GM12878 (cell line): ENCODE data around the gene FHIP2A. TPM values are rescaled to one million over a fixed set of nuclear protein-coding genes. Genes with fewer than 3 reads are reported as not detected.

Experiments
- ATAC-seq: fragments of 200-7000 bp; cut with Tn5 transposase; 3 replicates; pipeline ENCODE4 v1.9.1; 2020; ENCODE audit warnings: mild to moderate bottlenecking, moderate library complexity
- BruUV-seq: library from RNA; stranded (reverse); fragments of 400-500 nt; replicated peaks from 2 replicates; lab custom pipeline; 2021; lab: Mats Ljungman, UMichigan
- CTCF ChIA-PET: fragments of 300-600 bp; sonication (Branson Sonifier 250); formaldehyde crosslinking; extraction: SDS; loops from one replicate; lab custom pipeline; 2021; ENCODE audit warnings: inconsistent platforms; lab: Yijun Ruan, JAX
- POLR2A ChIA-PET: fragments of 350-600 bp; formaldehyde crosslinking; extraction: SDS; loops from one replicate; lab custom pipeline; 2021; ENCODE audit warnings: inconsistent platforms; lab: Charles Lee
- RAD21 ChIA-PET: fragments of 300-600 bp; sonication (Branson Sonifier 250); formaldehyde crosslinking; loops from one replicate; lab custom pipeline; 2023; ENCODE audit warnings: antibody characterized with exemption; ENCODE audit not compliant: unreplicated experiment; lab: Charles Lee
- SMC1A ChIA-PET: fragments of 300-600 bp; sonication (Branson Sonifier 250); formaldehyde crosslinking; loops from one replicate; lab custom pipeline; 2023; ENCODE audit not compliant: unreplicated experiment, uncharacterized antibody; lab: Charles Lee
- DNase-seq: peaks from one replicate; pipeline ENCODE4 v3.0.0-alpha.2; 2011; ENCODE audit warnings: low read depth, low spot score
- FAIRE-seq: peaks from 3 replicates; lab custom pipeline; 2011; peaks lifted over from hg19 to GRCh38; lab: Jason Lieb, UNC
- H2AFZ ChIP-seq: 2 replicates; pipeline ENCODE4 v1.6.0; 2011; ENCODE audit warnings: low read depth, low read length, control low read depth; ENCODE audit not compliant: control insufficient read depth
- H3K27ac ChIP-seq: 2 replicates; pipeline ENCODE4 v1.5.1; 2011; ENCODE audit warnings: control low read depth; ENCODE audit not compliant: control insufficient read depth, insufficient read depth
- H3K27me3 ChIP-seq, 2 experiments: replicated peaks in 1 of 2; 2 replicates each; pipeline versions ENCODE4 v1.6.0 to v1.6.1; 2011; ENCODE audit warnings: low read length in 1 of 2; ENCODE audit not compliant: control insufficient read depth in 2 of 2, insufficient read depth in 2 of 2
- H3K36me3 ChIP-seq, 2 experiments: 2 replicates each; pipeline ENCODE4 v1.5.1; 2011; ENCODE audit warnings: low read length in 1 of 2; ENCODE audit not compliant: control insufficient read depth in 2 of 2, insufficient read depth in 2 of 2
- H3K4me1 ChIP-seq: 2 replicates; pipeline ENCODE4 v1.6.1; 2011; ENCODE audit warnings: mild to moderate bottlenecking, low read length, moderate library complexity, mixed read lengths; ENCODE audit not compliant: control insufficient read depth, insufficient read depth
- H3K4me2 ChIP-seq: 2 replicates; pipeline ENCODE4 v1.6.0; 2011; ENCODE audit warnings: control low read depth; ENCODE audit not compliant: control insufficient read depth, insufficient read depth
- H3K4me3 ChIP-seq: fragments of 200-600 bp; sonication (generic); 2 replicates; pipeline ENCODE4 v1.5.1; 2016
- H3K79me2 ChIP-seq: 2 replicates; pipeline ENCODE4 v1.6.0; 2011; ENCODE audit warnings: low read length; ENCODE audit not compliant: control insufficient read depth, insufficient read depth
- H3K9ac ChIP-seq: 2 replicates; pipeline ENCODE4 v1.8.0; 2011; ENCODE audit warnings: low read length, control low read depth, mixed read lengths; ENCODE audit not compliant: control insufficient read depth, insufficient read depth
- H3K9me3 ChIP-seq: replicated peaks from 3 replicates; pipeline ENCODE4 v1.5.1; 2011; ENCODE audit warnings: mild to moderate bottlenecking, low read length; ENCODE audit not compliant: control insufficient read depth, insufficient read depth
- H4K20me1 ChIP-seq: 2 replicates; pipeline ENCODE4 v1.6.0; 2011; ENCODE audit not compliant: control insufficient read depth, insufficient read depth
- EGR1 ChIP-seq, 2 experiments: IDR thresholded peaks; 1 replicate in 1 of 2; 2 replicates in 1 of 2; pipeline ENCODE4 v1.6.1; 2011 to 2012; ENCODE audit warnings: low read depth in 2 of 2, low read length in 2 of 2, borderline replicate concordance in 1 of 2, mild to moderate bottlenecking in 1 of 2, moderate library complexity in 1 of 2
- FOXK2 ChIP-seq: fragments of 450-650 bp; IDR thresholded peaks from 2 replicates; pipeline ENCODE4 v1.6.1; 2017; ENCODE audit warnings: mild to moderate bottlenecking, moderate library complexity
- FOXM1 ChIP-seq: IDR thresholded peaks from 2 replicates; pipeline ENCODE4 v1.6.1; 2012; ENCODE audit warnings: low read depth, mild to moderate bottlenecking, inconsistent platforms, low read length, moderate library complexity
- IRF5 ChIP-seq: fragments of 450-650 bp; IDR thresholded peaks from 2 replicates; pipeline ENCODE4 v1.6.1; 2017; ENCODE audit warnings: borderline replicate concordance
- KDM1A ChIP-seq: fragments of 200-600 bp; sonication (generic); IDR thresholded peaks from 2 replicates; pipeline ENCODE4 v1.6.1; 2016; ENCODE audit warnings: borderline replicate concordance
- NBN ChIP-seq: fragments of 450-650 bp; IDR thresholded peaks from 2 replicates; pipeline ENCODE4 v1.6.1; 2016
- RELA ChIP-seq: fragments of 450-650 bp; IDR thresholded peaks from 2 replicates; pipeline ENCODE4 v1.8.0; 2014; ENCODE audit warnings: borderline replicate concordance; ENCODE audit not compliant: partially characterized antibody
- SP1 ChIP-seq: IDR thresholded peaks from one replicate; pipeline ENCODE4 v1.6.1; 2011; ENCODE audit warnings: low read depth, low read length
- YBX1 ChIP-seq: fragments of 450-650 bp; IDR thresholded peaks from 2 replicates; pipeline ENCODE4 v1.6.1; 2016; ENCODE audit warnings: antibody characterized with exemption
- ZNF217 ChIP-seq: fragments of 450-650 bp; IDR thresholded peaks from 2 replicates; pipeline ENCODE4 v1.6.1; 2017; ENCODE audit warnings: antibody characterized with exemption, mild to moderate bottlenecking
- ZNF24 ChIP-seq: fragments of 450-650 bp; IDR thresholded peaks from 2 replicates; pipeline ENCODE4 v1.6.1; 2017; ENCODE audit warnings: antibody characterized with exemption, mild to moderate bottlenecking
- WGBS: methylation state at CpG from one replicate; pipeline ENCODE4 v1.1.6; 2016; ENCODE audit warnings: low lambda C conversion rate; ENCODE audit not compliant: insufficient replicate concordance, insufficient coverage; ENCODE audit errors: missing lambda C conversion rate; 5-methylcytosine and 5-hydroxymethylcytosine counted together
- in situ Hi-C: fragments of 300-500 bp; cut with MboI; formaldehyde crosslinking; loops from 9 replicates; pipeline ENCODE4 v1.14.3; 2018; ENCODE audit warnings: mixed read lengths
- intact Hi-C: fragments of 100-400 bp; cut with micrococcal nuclease; formaldehyde crosslinking; loops from one replicate; pipeline ENCODE4 v1.14.2; 2022; ENCODE audit not compliant: unreplicated experiment
- polyA plus RNA-seq, 11 experiments: library from polyadenylated mRNA; depleted of rRNA in 4 of 11; unstranded in 6 of 11; stranded (reverse) in 5 of 11; fragments of >200 nt; fragmentation: Nextera tagmentation in 4 of 11; fragmentation: Illumina TruSeq in 1 of 11; extraction: Ambion mirVana in 4 of 11; extraction: Trizol in 1 of 11; gene quantifications; 1 replicate in 1 of 11; 2 replicates in 10 of 11; pipeline versions ENCODE4 v1.2.1 to v1.2.3, GENCODE V29; 2011 to 2016; ENCODE audit warnings: inconsistent platforms in 2 of 11, missing spikeins in 2 of 11, low read depth in 1 of 11
- total RNA-seq, 4 experiments: library from RNA; depleted of rRNA in 3 of 4; stranded (reverse); fragments of >200 nt in 3 of 4; fragmentation: Illumina TruSeq in 1 of 4; extraction: Trizol in 1 of 4; gene quantifications; 2 replicates each; pipeline versions ENCODE4 v1.2.1 to v1.2.3, GENCODE V29; 2013 to 2021
- TF ChIP-seq, protein P1 (sequence below): fragments of 450-650 bp; IDR thresholded peaks from 2 replicates; pipeline ENCODE4 v1.6.1; 2016; ENCODE audit warnings: mild to moderate bottlenecking
- TF ChIP-seq, protein P2 (sequence below): fragments of 450-650 bp; IDR thresholded peaks from 2 replicates; pipeline ENCODE4 v1.6.1; 2016; ENCODE audit warnings: mild to moderate bottlenecking
- TF ChIP-seq, protein P3 (sequence below): fragments of 150-350 bp; IDR thresholded peaks from 2 replicates; pipeline ENCODE4 v1.6.1; 2014; ENCODE audit warnings: mild to moderate bottlenecking, low read depth, low read length

The FHIP2A gene
- total and polyA plus RNA-seq, 10 of the 15 experiments (the other 5 are each of a cell fraction or from before 2014, with no cell fraction given), result 6.8 to 30.4 (median 17.0) TPM

GRCh38 chr10:114856544-114857287, 35.1 kb downstream of the FHIP2A start:
- H2AFZ ChIP-seq, result no peak overlapping the region
- H3K4me2 ChIP-seq, result no peak overlapping the region
- ATAC-seq (no peak), DNase-seq (no peak), FAIRE-seq (no peak)
- intact Hi-C loops, result no loop called here
- H3K79me2 ChIP-seq, result no peaks in the 10 kb centered on the region
- H3K4me3 ChIP-seq, result no peak overlapping the region
- ChIA-PET RAD21 (no interaction called here), CTCF (interaction anchor here (0.6 to 1.8 kb wide), 3 partner anchors 22 to 366 kb away, joined by 3 to 4 read pairs (median 3); partner anchors contain the start of gene FHIP2A), POLR2A (no interaction called here), SMC1A (interaction anchor here (1.2 kb wide), 1 partner anchor 9 kb away, joined by 3 read pairs; no protein-coding TSS in a partner anchor)
- no peaks in the 10 kb centered on the region for H3K9me3 ChIP-seq
- H3K4me1 ChIP-seq, result no peaks in the 10 kb centered on the region
- H3K9ac ChIP-seq, result no peak overlapping the region
- H3K27ac ChIP-seq, result no peak overlapping the region
- no TSS peak for BruUV-seq
- peaks cover 4 to 31% of the 10 kb centered on the region in 2 experiments for H3K36me3 ChIP-seq
- TF ChIP-seq SP1 (no peak), EGR1 (IDR thresholded peaks at IDR 0.05; ENCODE audit: borderline replicate concordance in 1 of 2, low read depth in 2 of 2, low read length in 2 of 2) (no peak), RELA (no peak), ZNF24 (no peak), KDM1A (no peak), ZNF217 (no peak), FOXM1 (no peak), YBX1 (no peak), NBN (no peak), IRF5 (no peak), FOXK2 (no peak)
- TF ChIP-seq, protein P1, sequence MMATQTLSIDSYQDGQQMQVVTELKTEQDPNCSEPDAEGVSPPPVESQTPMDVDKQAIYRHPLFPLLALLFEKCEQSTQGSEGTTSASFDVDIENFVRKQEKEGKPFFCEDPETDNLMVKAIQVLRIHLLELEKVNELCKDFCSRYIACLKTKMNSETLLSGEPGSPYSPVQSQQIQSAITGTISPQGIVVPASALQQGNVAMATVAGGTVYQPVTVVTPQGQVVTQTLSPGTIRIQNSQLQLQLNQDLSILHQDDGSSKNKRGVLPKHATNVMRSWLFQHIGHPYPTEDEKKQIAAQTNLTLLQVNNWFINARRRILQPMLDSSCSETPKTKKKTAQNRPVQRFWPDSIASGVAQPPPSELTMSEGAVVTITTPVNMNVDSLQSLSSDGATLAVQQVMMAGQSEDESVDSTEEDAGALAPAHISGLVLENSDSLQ, result no peak
- TF ChIP-seq, protein P2, sequence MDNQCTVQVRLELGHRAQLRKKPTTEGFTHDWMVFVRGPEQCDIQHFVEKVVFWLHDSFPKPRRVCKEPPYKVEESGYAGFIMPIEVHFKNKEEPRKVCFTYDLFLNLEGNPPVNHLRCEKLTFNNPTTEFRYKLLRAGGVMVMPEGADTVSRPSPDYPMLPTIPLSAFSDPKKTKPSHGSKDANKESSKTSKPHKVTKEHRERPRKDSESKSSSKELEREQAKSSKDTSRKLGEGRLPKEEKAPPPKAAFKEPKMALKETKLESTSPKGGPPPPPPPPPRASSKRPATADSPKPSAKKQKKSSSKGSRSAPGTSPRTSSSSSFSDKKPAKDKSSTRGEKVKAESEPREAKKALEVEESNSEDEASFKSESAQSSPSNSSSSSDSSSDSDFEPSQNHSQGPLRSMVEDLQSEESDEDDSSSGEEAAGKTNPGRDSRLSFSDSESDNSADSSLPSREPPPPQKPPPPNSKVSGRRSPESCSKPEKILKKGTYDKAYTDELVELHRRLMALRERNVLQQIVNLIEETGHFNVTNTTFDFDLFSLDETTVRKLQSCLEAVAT, result no peak
- TF ChIP-seq, protein P3, sequence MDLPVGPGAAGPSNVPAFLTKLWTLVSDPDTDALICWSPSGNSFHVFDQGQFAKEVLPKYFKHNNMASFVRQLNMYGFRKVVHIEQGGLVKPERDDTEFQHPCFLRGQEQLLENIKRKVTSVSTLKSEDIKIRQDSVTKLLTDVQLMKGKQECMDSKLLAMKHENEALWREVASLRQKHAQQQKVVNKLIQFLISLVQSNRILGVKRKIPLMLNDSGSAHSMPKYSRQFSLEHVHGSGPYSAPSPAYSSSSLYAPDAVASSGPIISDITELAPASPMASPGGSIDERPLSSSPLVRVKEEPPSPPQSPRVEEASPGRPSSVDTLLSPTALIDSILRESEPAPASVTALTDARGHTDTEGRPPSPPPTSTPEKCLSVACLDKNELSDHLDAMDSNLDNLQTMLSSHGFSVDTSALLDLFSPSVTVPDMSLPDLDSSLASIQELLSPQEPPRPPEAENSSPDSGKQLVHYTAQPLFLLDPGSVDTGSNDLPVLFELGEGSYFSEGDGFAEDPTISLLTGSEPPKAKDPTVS, result no peak
- H3K27me3 ChIP-seq, result no peaks in the 10 kb centered on the region
- H4K20me1 ChIP-seq, result no peaks in the 10 kb centered on the region
- 82% methylated on average over 9 of the region's 9 CpGs for whole genome bisulfite sequencing
- in situ Hi-C loops, result no loop called here
